ENCODE results near the gene ASPHD2. TPM values are rescaled to one million over a fixed set of nuclear protein-coding genes. Genes with fewer than 3 reads are reported as not detected.

Gene ASPHD2
- total RNA-seq, 1 donor from 2014 or later, result 4.9 TPM

GRCh38 chr22:26444777-26445176, 15.7 kb downstream of the ASPHD2 start:
- no peak overlapping the region for H3K4me3 Mint-ChIP-seq (ENCODE audit: unreplicated experiment)
- no peak for TF ChIP-seq CTCF (IDR thresholded peaks at IDR 0.05)
- H3K4me1 Mint-ChIP-seq (ENCODE audit: unreplicated experiment), result no peaks in the 10 kb centered on the region
- no peaks in the 10 kb centered on the region for H3K9me3 Mint-ChIP-seq (ENCODE audit: unreplicated experiment)
- H3K27me3 Mint-ChIP-seq (ENCODE audit: unreplicated experiment), result no peaks in the 10 kb centered on the region
- DNase-seq (ENCODE audit: extremely low spot score, unreplicated experiment), result no peak
- no peak overlapping the region for H3K27ac Mint-ChIP-seq (ENCODE audit: unreplicated experiment)
- peaks cover 4% of the 10 kb centered on the region for H3K36me3 Mint-ChIP-seq (ENCODE audit: unreplicated experiment)

GRCh38 chr22:26445577-26446275, 16.7 kb downstream of the ASPHD2 start:
- no peak for DNase-seq (ENCODE audit: extremely low spot score, unreplicated experiment)
- Mint-ChIP-seq H3K27me3 (ENCODE audit: unreplicated experiment) (no peaks in the 10 kb centered on the region), H3K36me3 (ENCODE audit: unreplicated experiment) (peaks cover 6% of the 10 kb centered on the region), H3K4me1 (ENCODE audit: unreplicated experiment) (no peaks in the 10 kb centered on the region), H3K4me3 (ENCODE audit: unreplicated experiment) (no peak overlapping the region), H3K27ac (ENCODE audit: unreplicated experiment) (no peak overlapping the region), H3K9me3 (ENCODE audit: unreplicated experiment) (no peaks in the 10 kb centered on the region)
- TF ChIP-seq CTCF (IDR thresholded peaks at IDR 0.05), result no peak

- Mint-ChIP-seq H3K9me3 (ENCODE audit: unreplicated experiment) (no peaks in the 10 kb centered on the region), H3K4me3 (ENCODE audit: unreplicated experiment) (no peak overlapping the region), H3K4me1 (ENCODE audit: unreplicated experiment) (no peaks in the 10 kb centered on the region), H3K27ac (ENCODE audit: unreplicated experiment) (no peak overlapping the region), H3K36me3 (ENCODE audit: unreplicated experiment) (peaks cover 10% of the 10 kb centered on the region), H3K27me3 (ENCODE audit: unreplicated experiment) (no peaks in the 10 kb centered on the region)
- TF ChIP-seq CTCF (IDR thresholded peaks at IDR 0.05), result no peak
- no peak for DNase-seq (ENCODE audit: extremely low spot score, unreplicated experiment)
Observed at GRCh38 chr22:26446808-26447515, 17.9 kb downstream of the ASPHD2 start.

GRCh38 chr22:26447584-26448329, 18.7 kb downstream of the ASPHD2 start:
- no peak for TF ChIP-seq CTCF (IDR thresholded peaks at IDR 0.05)
- H3K36me3 Mint-ChIP-seq (ENCODE audit: unreplicated experiment), result peaks cover 16% of the 10 kb centered on the region
- no peak overlapping the region for H3K27ac Mint-ChIP-seq (ENCODE audit: unreplicated experiment)
- no peaks in the 10 kb centered on the region for H3K4me1 Mint-ChIP-seq (ENCODE audit: unreplicated experiment)
- no peak for DNase-seq (ENCODE audit: extremely low spot score, unreplicated experiment)
- no peak overlapping the region for H3K4me3 Mint-ChIP-seq (ENCODE audit: unreplicated experiment)
- H3K9me3 Mint-ChIP-seq (ENCODE audit: unreplicated experiment), result no peaks in the 10 kb centered on the region
- no peaks in the 10 kb centered on the region for H3K27me3 Mint-ChIP-seq (ENCODE audit: unreplicated experiment)

GRCh38 chr22:26448334-26448733, 19.3 kb downstream of the ASPHD2 start:
- H3K4me3 Mint-ChIP-seq (ENCODE audit: unreplicated experiment), result no peak overlapping the region
- DNase-seq (ENCODE audit: extremely low spot score, unreplicated experiment), result no peak
- no peak overlapping the region for H3K27ac Mint-ChIP-seq (ENCODE audit: unreplicated experiment)
- H3K36me3 Mint-ChIP-seq (ENCODE audit: unreplicated experiment), result peaks cover 17% of the 10 kb centered on the region
- no peaks in the 10 kb centered on the region for H3K27me3 Mint-ChIP-seq (ENCODE audit: unreplicated experiment)
- H3K9me3 Mint-ChIP-seq (ENCODE audit: unreplicated experiment), result no peaks in the 10 kb centered on the region
- no peak for TF ChIP-seq CTCF (IDR thresholded peaks at IDR 0.05)
- no peaks in the 10 kb centered on the region for H3K4me1 Mint-ChIP-seq (ENCODE audit: unreplicated experiment)
